Mesenchymal stem cell (in vitro differentiated cells and primary cell): Measurements from ENCODE around the gene APELA.

Source experiments
- DNase-seq: peaks from one replicate; pipeline ENCODE4 v3.0.0-alpha.2; 2013
- H2AFZ ChIP-seq: one replicate; pipeline ENCODE4 v1.6.1; 2013; ENCODE audit warnings: low read depth, mild to moderate bottlenecking, control low read depth, inconsistent platforms, low read length, moderate library complexity
- H2AK5ac ChIP-seq: 2 replicates; pipeline ENCODE4 v1.6.1; 2013; ENCODE audit warnings: low read length, moderate library complexity, mild to moderate bottlenecking, inconsistent platforms; ENCODE audit not compliant: severe bottlenecking
- H2BK120ac ChIP-seq: one replicate; pipeline ENCODE4 v1.6.1; 2013; ENCODE audit warnings: low read depth, mild to moderate bottlenecking, inconsistent platforms, low read length, moderate library complexity
- H2BK12ac ChIP-seq, 2 experiments: one replicate each; pipeline ENCODE4 v1.6.1; 2013; ENCODE audit warnings: inconsistent platforms in 2 of 2, low read length in 2 of 2, mild to moderate bottlenecking in 2 of 2, moderate library complexity in 2 of 2, control low read depth in 1 of 2
- H2BK15ac ChIP-seq: one replicate; pipeline ENCODE4 v1.6.1; 2013; ENCODE audit warnings: mild to moderate bottlenecking, low read depth, inconsistent platforms; ENCODE audit not compliant: poor library complexity, severe bottlenecking
- H2BK5ac ChIP-seq: 2 replicates; pipeline ENCODE4 v1.6.1; 2013; ENCODE audit warnings: low read depth, mild to moderate bottlenecking, low read length, control low read depth, inconsistent platforms; ENCODE audit not compliant: poor library complexity, severe bottlenecking
- H3K14ac ChIP-seq, 2 experiments: one replicate each; pipeline ENCODE4 v1.6.1; 2013; ENCODE audit warnings: inconsistent platforms in 2 of 2, low read length in 2 of 2, control low read depth in 1 of 2, mild to moderate bottlenecking in 1 of 2, moderate library complexity in 1 of 2
- H3K18ac ChIP-seq, 2 experiments: one replicate each; pipeline ENCODE4 v1.6.1; 2013; ENCODE audit warnings: inconsistent platforms in 2 of 2, low read length in 2 of 2, control low read depth in 1 of 2, low read depth in 1 of 2, mild to moderate bottlenecking in 1 of 2
- H3K23ac ChIP-seq, 2 experiments: one replicate each; pipeline ENCODE4 v1.6.1; 2013; ENCODE audit warnings: inconsistent platforms in 2 of 2, low read length in 2 of 2, mild to moderate bottlenecking in 2 of 2, moderate library complexity in 2 of 2, control low read depth in 1 of 2
- H3K27ac ChIP-seq: 2 replicates; pipeline ENCODE4 v1.5.1; 2013; ENCODE audit warnings: mild to moderate bottlenecking, moderate library complexity, low read length, control low read depth, inconsistent platforms; ENCODE audit not compliant: poor library complexity, severe bottlenecking
- H3K27me3 ChIP-seq, 2 experiments: 2 replicates each; pipeline versions ENCODE4 v1.6.1 to v1.7.0; 2013; ENCODE audit warnings: low read length in 2 of 2, mild to moderate bottlenecking in 2 of 2, moderate library complexity in 2 of 2, control low read depth in 1 of 2, inconsistent platforms in 1 of 2; ENCODE audit not compliant: control insufficient read depth in 1 of 2, insufficient read depth in 1 of 2
- H3K36me3 ChIP-seq, 2 experiments: 2 replicates each; pipeline versions ENCODE4 v1.6.1 to v1.7.0; 2013; ENCODE audit warnings: low read length in 2 of 2, control low read depth in 1 of 2, inconsistent platforms in 1 of 2, low read depth in 1 of 2, mild to moderate bottlenecking in 1 of 2; ENCODE audit not compliant: insufficient read depth in 2 of 2, control insufficient read depth in 1 of 2
- H3K4ac ChIP-seq, 2 experiments: one replicate each; pipeline ENCODE4 v1.6.1; 2013; ENCODE audit warnings: inconsistent platforms in 2 of 2, low read length in 2 of 2, mild to moderate bottlenecking in 2 of 2, moderate library complexity in 2 of 2, control low read depth in 1 of 2, low read depth in 1 of 2
- H3K4me1 ChIP-seq: 2 replicates; pipeline ENCODE4 v1.6.1; 2013; ENCODE audit warnings: low read depth, low read length, control low read depth; ENCODE audit not compliant: control insufficient read depth, insufficient read depth
- H3K4me2 ChIP-seq: 2 replicates; pipeline ENCODE4 v1.6.1; 2013; ENCODE audit warnings: low read length, mild to moderate bottlenecking, inconsistent platforms; ENCODE audit not compliant: poor library complexity, severe bottlenecking
- H3K4me3 ChIP-seq, 2 experiments: 2 replicates each; pipeline versions ENCODE4 v1.5.1 to v1.7.0; 2013; ENCODE audit warnings: low read length in 2 of 2, mild to moderate bottlenecking in 2 of 2, control low read depth in 1 of 2, low read depth in 1 of 2; ENCODE audit not compliant: insufficient read depth in 1 of 2
- H3K79me1 ChIP-seq: replicated peaks from 2 replicates; pipeline ENCODE4 v1.6.1; 2013; ENCODE audit warnings: mild to moderate bottlenecking, control low read depth, low read length, inconsistent platforms; ENCODE audit not compliant: poor library complexity, severe bottlenecking
- H3K9ac ChIP-seq: 2 replicates; pipeline ENCODE4 v1.7.0; 2013; ENCODE audit warnings: mild to moderate bottlenecking, low read length, moderate library complexity
- H3K9me3 ChIP-seq: 2 replicates; pipeline ENCODE4 v1.7.0; 2013; ENCODE audit warnings: mild to moderate bottlenecking, low read length; ENCODE audit not compliant: control insufficient read depth
- H4K8ac ChIP-seq: one replicate; pipeline ENCODE4 v1.6.1; 2013; ENCODE audit warnings: inconsistent platforms, mild to moderate bottlenecking, low read length, moderate library complexity
- H4K91ac ChIP-seq: one replicate; pipeline ENCODE4 v1.6.1; 2013; ENCODE audit warnings: mild to moderate bottlenecking, low read length, inconsistent platforms
- WGBS: methylation state at CpG from one replicate; pipeline ENCODE4 v1.1.7; 2013; ENCODE audit warnings: mixed read lengths; 5-methylcytosine and 5-hydroxymethylcytosine counted together

The APELA gene

GRCh38 chr4:164890691-164891090 lies 13.7 kb downstream of the APELA start:
- no peak overlapping the region for H2BK5ac ChIP-seq
- no peak overlapping the region for H3K4me2 ChIP-seq
- no peaks in the 10 kb centered on the region for H3K9me3 ChIP-seq
- no peak overlapping the region for H3K4me3 ChIP-seq
- no peak overlapping the region for H3K27ac ChIP-seq
- H3K79me1 ChIP-seq = no peaks in the 10 kb centered on the region
- H3K9ac ChIP-seq = no peak overlapping the region
- H4K8ac ChIP-seq = no peak overlapping the region
- no peaks in the 10 kb centered on the region for H3K36me3 ChIP-seq
- no peak overlapping the region for H2AFZ ChIP-seq
- H4K91ac ChIP-seq = no peak overlapping the region
- no peak overlapping the region for H2BK15ac ChIP-seq
- H3K27me3 ChIP-seq = no peaks in the 10 kb centered on the region
- no peak overlapping the region for H3K4ac ChIP-seq
- no peak overlapping the region for H3K23ac ChIP-seq
- H3K18ac ChIP-seq = no peak overlapping the region
- 86% methylated on average over 2 of the region's 2 CpGs for WGBS
- H2AK5ac ChIP-seq = no peak overlapping the region
- H2BK12ac ChIP-seq = no peak overlapping the region
- DNase-seq = no peak
- no peak overlapping the region for H2BK120ac ChIP-seq
- no peaks in the 10 kb centered on the region for H3K4me1 ChIP-seq
- no peak overlapping the region for H3K14ac ChIP-seq

GRCh38 chr4:164892018-164892417 lies 15.0 kb downstream of the APELA start:
- H3K79me1 ChIP-seq = no peaks in the 10 kb centered on the region
- H3K4me3 ChIP-seq = no peak overlapping the region
- H3K14ac ChIP-seq = no peak overlapping the region
- WGBS = 87% methylated on average over 3 of the region's 3 CpGs
- H4K8ac ChIP-seq = no peak overlapping the region
- no peak overlapping the region for H2AK5ac ChIP-seq
- H3K9ac ChIP-seq = no peak overlapping the region
- no peaks in the 10 kb centered on the region for H3K36me3 ChIP-seq
- H2BK5ac ChIP-seq = no peak overlapping the region
- no peak overlapping the region for H2BK15ac ChIP-seq
- H2AFZ ChIP-seq = no peak overlapping the region
- no peak overlapping the region for H2BK12ac ChIP-seq
- no peak overlapping the region for H3K18ac ChIP-seq
- H3K4me2 ChIP-seq = peak overlapping the region; percentile 35
- no peaks in the 10 kb centered on the region for H3K27me3 ChIP-seq
- no peaks in the 10 kb centered on the region for H3K4me1 ChIP-seq
- no peak overlapping the region for H4K91ac ChIP-seq
- no peak overlapping the region for H3K23ac ChIP-seq
- H2BK120ac ChIP-seq = no peak overlapping the region
- DNase-seq = no peak
- no peaks in the 10 kb centered on the region for H3K9me3 ChIP-seq
- no peak overlapping the region for H3K27ac ChIP-seq
- H3K4ac ChIP-seq = no peak overlapping the region

- H4K8ac ChIP-seq = no peak overlapping the region
- H3K27me3 ChIP-seq = no peaks in the 10 kb centered on the region
- no peak overlapping the region for H2BK12ac ChIP-seq
- no peak overlapping the region for H3K27ac ChIP-seq
- no peak overlapping the region for H3K23ac ChIP-seq
- no peak overlapping the region for H3K4me2 ChIP-seq
- no peaks in the 10 kb centered on the region for H3K36me3 ChIP-seq
- H2BK120ac ChIP-seq = no peak overlapping the region
- no peak overlapping the region for H2AK5ac ChIP-seq
- no peak overlapping the region for H3K4me3 ChIP-seq
- H2BK15ac ChIP-seq = no peak overlapping the region
- no peak overlapping the region for H2BK5ac ChIP-seq
- H3K14ac ChIP-seq = no peak overlapping the region
- no peak overlapping the region for H4K91ac ChIP-seq
- no peak overlapping the region for H3K4ac ChIP-seq
- no peaks in the 10 kb centered on the region for H3K4me1 ChIP-seq
- WGBS = 82% methylated on average over 2 of the region's 3 CpGs
- DNase-seq = no peak
- H3K18ac ChIP-seq = no peak overlapping the region
- no peak overlapping the region for H3K9ac ChIP-seq
- no peaks in the 10 kb centered on the region for H3K79me1 ChIP-seq
- no peak overlapping the region for H2AFZ ChIP-seq
- no peaks in the 10 kb centered on the region for H3K9me3 ChIP-seq
Observed at GRCh38 chr4:164894702-164895101, 17.7 kb downstream of the APELA start.

GRCh38 chr4:164902608-164903007 lies 25.6 kb downstream of the APELA start:
- H2AK5ac ChIP-seq = no peak overlapping the region
- peaks cover 2% of the 10 kb centered on the region for H3K4me1 ChIP-seq
- H2BK15ac ChIP-seq = no peak overlapping the region
- no peaks in the 10 kb centered on the region for H3K79me1 ChIP-seq
- no peaks in the 10 kb centered on the region for H3K27me3 ChIP-seq
- no peak overlapping the region for H3K18ac ChIP-seq
- H2BK120ac ChIP-seq = no peak overlapping the region
- H3K4me3 ChIP-seq = no peak overlapping the region
- H3K4me2 ChIP-seq = no peak overlapping the region
- H4K91ac ChIP-seq = no peak overlapping the region
- no peak overlapping the region for H3K4ac ChIP-seq
- no peak for DNase-seq
- no peak overlapping the region for H3K27ac ChIP-seq
- H3K14ac ChIP-seq = no peak overlapping the region
- H3K36me3 ChIP-seq = no peaks in the 10 kb centered on the region
- no peak overlapping the region for H4K8ac ChIP-seq
- no peak overlapping the region for H3K9ac ChIP-seq
- no peaks in the 10 kb centered on the region for H3K9me3 ChIP-seq
- 80% methylated on average over 5 of the region's 5 CpGs for WGBS
- H2BK12ac ChIP-seq = no peak overlapping the region
- H2BK5ac ChIP-seq = no peak overlapping the region
- H2AFZ ChIP-seq = no peak overlapping the region
- H3K23ac ChIP-seq = no peak overlapping the region
